Stimulated activated CD4-positive, alpha-beta T cell treated with anti-CD3 and anti-CD28 coated beads, Interleukin-1b, Interleukin-23, amount 100 ng/mL, for 4 hours (primary cell): ENCODE measurements around the gene SBF2.
"Not testable (repeated sequence)": the region's sequence is repeated elsewhere in the genome, so short reads cannot be mapped to it uniquely, and the experiment has no call there.

Experiments
- DNase-seq, 2 donors: peaks; one replicate each; pipeline ENCODE4 v3.0.0-alpha.2; 2020; ENCODE audit warnings: low read depth in 2 of 2

SBF2 gene

DNA sequence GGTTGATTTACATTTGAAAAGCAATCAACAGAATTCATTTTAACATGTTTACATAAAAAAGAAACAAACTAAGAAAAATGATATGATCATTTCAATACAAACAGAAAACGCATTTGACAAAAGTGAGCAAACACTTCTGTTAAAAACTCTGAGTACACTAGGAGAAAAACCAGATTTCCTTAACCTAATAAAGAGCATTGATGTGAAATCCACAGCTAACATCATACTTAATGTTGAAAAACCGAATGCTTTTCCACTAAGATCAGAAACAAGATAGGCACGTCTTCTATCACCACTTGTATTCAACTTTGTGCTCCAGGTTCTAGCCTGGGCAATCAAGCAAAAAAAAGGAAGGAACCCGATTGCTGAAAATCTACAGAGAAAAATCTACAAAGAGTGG lies 227.6 kb downstream of the SBF2 start:
- no peak for DNase-seq

- DNase-seq = no peak
Observed at GRCh38 chr11:10064828-10065227, 229.2 kb downstream of the SBF2 start.

DNA sequence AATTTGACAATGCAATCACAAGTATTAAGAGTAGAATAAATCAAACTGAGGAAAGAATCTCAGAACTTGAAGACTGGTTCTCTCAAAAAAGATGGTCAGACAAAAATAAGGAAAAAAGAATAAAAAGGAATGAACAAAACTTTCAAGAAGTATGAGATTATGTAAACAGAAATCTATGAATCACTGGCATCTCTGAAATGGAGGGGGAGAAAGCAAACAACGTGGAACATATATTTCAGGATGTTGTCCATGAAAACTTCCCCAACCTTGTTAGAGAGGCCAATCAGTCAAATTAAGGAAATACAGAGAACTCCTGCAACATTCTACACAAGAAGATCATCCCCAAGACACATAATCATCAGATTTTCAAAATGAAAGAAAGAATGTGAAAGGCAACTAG lies 235.7 kb downstream of the SBF2 start:
- DNase-seq = no peak

GRCh38 chr11:10051868-10052586 lies 242.0 kb downstream of the SBF2 start:
- DNase-seq = no peak

GRCh38 chr11:10050561-10050960 lies 243.5 kb downstream of the SBF2 start:
- no peak for DNase-seq

DNA sequence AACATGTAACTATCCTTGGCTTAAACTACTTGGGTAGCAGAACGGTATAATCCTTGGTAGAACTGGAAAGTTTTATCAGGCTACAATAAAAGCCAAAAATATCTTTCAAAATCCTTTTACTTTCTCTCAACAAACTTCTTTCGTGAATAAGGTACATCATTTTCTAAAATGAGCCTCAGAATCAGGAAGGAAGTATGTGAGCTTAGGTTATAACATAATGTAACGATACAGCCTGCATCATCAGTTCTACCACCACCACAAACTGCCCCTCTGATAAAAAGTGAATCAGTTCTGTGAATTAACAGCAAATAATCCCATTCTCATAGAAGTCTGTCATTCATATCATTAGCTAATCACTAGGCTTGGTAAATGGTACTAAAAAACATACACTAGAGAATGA lies 244.3 kb downstream of the SBF2 start:
- DNase-seq = no peak

- no peak for DNase-seq
Observed at GRCh38 chr11:10048350-10048749, 245.7 kb downstream of the SBF2 start.

DNA sequence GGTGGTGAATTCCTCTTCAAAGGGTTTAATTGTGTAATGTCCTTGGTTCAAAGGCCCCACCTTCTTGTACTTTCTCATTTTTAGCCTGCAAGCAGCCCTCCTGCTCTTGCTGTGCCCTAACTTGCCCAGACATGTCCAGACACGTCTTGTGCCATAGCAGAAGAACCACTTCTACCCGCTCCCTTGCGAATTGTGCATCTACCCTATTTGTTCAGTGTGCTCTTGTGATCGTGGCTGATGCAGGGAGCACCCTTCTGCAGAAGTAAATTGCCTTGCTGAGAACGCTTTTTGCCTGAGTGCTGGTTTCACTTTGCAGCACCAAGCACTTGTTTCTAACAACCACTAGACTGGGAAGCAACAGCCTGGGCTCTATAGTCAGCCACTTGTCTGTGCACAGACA lies 249.4 kb downstream of the SBF2 start:
- no peak for DNase-seq

- no peak for DNase-seq
Observed at GRCh38 chr11:10042699-10043098, 251.3 kb downstream of the SBF2 start.

DNA sequence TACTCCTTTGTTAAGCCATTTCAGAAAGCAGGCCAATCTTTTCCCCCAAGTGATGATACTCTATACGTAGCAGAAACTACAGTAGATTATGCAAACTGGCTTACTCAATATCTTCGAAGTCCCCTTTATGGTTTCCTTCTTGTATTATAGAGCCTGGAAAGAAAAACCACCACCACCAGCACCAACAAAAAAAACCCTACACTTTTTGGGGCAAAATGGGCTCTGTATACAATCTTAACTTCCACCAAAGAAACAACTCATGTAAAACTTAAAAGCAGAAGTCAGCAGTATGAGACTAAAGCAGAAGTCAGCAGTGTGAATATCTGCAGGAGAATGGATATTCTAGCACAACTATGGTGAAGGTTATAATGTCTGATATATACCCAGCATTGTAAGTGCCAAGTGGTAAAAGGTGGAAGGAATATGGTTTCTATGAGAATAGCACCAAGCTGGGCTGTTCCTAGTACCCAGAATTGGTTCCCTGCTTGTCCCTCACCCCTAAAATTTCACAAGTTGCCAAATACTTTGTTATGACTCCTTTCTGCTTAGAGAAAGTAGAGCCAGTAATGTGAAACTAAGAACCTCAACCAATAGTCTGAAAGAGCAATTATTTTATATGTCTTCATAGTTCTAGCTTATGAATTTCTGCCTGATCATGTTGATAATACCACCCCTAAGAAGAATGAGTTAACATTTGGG lies 252.1 kb downstream of the SBF2 start:
- DNase-seq = no peak

- no peak for DNase-seq
Observed at GRCh38 chr11:10041332-10041731, 252.7 kb downstream of the SBF2 start.

- DNase-seq = no peak
Observed at GRCh38 chr11:10038521-10039302, 255.3 kb downstream of the SBF2 start.

DNA sequence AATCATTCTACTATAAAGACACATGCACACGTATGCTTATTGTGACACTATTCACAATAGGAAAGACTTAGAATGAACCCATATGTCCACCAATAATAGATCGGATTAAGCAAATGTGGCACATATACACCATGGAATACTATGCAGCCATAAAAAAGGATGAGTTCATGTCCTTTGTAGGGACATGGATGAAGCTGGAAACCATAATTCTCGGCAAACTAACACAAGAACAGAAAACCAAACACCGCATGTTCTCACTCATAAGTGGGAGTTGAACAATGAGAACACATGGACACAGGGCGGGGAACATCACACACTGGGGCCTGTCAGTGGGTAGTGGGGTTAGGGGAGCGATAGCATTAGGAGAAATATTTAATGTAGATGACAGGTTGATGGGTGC lies 258.1 kb downstream of the SBF2 start:
- not testable (repeated sequence) for DNase-seq

- no peak for DNase-seq
Observed at GRCh38 chr11:10032935-10033334, 261.1 kb downstream of the SBF2 start.

DNA sequence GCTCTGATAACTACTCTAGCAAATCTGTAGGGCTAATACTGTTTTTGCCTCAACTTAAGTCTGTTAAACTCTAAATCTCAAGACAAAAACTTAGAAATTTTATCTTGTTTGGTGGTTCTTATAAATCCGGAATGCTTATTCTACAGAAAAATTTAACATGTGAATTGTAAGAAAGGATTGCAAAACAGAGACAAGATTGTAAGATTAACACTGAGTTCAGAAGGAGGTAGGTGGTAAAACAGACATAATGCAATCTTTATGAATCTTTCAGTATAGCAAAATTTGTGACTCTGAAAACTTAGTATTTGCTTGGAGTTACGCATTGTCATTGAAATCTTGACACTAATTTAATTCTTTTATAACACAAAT lies 263.9 kb downstream of the SBF2 start:
- no peak for DNase-seq

- no peak for DNase-seq
Observed at GRCh38 chr11:10029386-10030121, 264.5 kb downstream of the SBF2 start.

- DNase-seq = no peak
Observed at GRCh38 chr11:10026514-10026913, 267.5 kb downstream of the SBF2 start.

GRCh38 chr11:10023212-10023611 lies 270.8 kb downstream of the SBF2 start:
- no peak for DNase-seq

GRCh38 chr11:10022764-10023163 lies 271.3 kb downstream of the SBF2 start:
- DNase-seq = no peak

DNA sequence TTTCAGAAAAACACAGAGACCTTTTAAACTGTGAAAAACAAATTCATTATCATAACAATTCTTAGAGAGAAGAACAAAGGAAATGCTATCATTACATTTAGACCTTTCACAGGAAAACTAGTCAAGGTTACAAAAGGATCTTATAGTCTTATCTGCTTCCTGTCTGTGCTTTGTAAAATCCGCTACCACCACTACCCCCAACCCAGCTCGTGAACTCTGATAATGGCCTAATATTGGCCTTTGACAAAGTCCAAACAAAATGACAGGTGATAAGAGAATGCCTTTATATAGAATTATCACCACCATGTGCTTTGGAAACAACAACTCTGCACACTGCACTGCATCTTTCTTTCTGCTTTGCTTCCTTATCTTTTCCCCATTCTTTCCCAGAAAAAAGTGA lies 272.5 kb downstream of the SBF2 start:
- no peak for DNase-seq

DNA sequence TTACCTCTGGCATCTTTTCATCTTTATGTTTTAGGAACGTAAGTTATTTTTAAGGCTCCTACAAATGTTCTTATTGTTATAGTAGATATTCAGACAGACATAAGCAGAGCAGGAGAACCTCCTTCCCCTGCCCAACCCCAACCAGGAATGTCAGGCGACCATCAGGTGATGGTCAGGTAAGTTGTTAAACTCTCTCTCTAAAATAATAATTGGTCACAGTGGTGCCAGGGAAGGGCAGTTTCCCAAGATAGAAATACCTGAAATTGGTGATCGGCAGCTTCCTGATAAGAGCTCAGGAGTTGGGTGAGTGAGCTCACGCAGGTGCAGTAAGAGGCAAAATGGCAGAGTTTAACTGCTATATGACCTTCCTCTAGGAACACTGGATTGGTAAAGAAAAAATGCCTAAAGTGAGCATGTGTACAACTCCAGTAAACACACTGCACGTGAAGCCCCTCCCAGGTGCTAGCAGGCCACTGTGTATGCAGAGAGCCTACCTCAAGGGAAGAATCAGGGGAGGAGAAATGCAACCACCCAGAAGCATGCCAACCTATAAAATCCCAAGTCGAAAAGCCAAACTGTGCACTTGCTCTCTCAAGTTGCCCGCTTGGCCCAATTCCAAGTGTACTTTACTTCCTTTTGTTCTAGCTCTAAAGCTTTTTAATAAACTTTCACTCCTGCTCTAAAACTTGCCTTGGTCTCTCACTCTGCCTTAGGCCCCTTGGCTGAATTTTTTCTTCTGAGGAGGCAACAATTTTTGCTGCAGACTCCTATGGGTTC lies 273.9 kb downstream of the SBF2 start:
- no peak for DNase-seq
